Measurements from ENCODE around the gene LRP1B.

Gene LRP1B

GRCh38 chr2:141301551-141301950, 829.3 kb downstream of the LRP1B start:
- no peak for ATAC-seq
- TF ChIP-seq ARNTL (CRISPR knock-in tag; IDR thresholded peaks at IDR 0.05; ENCODE audit: borderline replicate concordance, low read depth), result no peak
- TF ChIP-seq ZFP30 (CRISPR knock-in tag; IDR thresholded peaks at IDR 0.05), result no peak
- no peak for TF ChIP-seq ISL1 (CRISPR knock-in tag; IDR thresholded peaks at IDR 0.05)
- no peak for TF ChIP-seq PPARA (CRISPR knock-in tag; IDR thresholded peaks at IDR 0.05; ENCODE audit: borderline replicate concordance)
- TF ChIP-seq SNAI2 (CRISPR knock-in tag; IDR thresholded peaks at IDR 0.05), result no peak
- no peak for TF ChIP-seq TCF4 (CRISPR knock-in tag; IDR thresholded peaks at IDR 0.05; ENCODE audit: borderline replicate concordance)
- no peak for TF ChIP-seq CSRNP3 (CRISPR knock-in tag; IDR thresholded peaks at IDR 0.05)
- TF ChIP-seq CREB5 (CRISPR knock-in tag; IDR thresholded peaks at IDR 0.05; ENCODE audit: low read depth), result no peak
- no peak for TF ChIP-seq CSDC2 (CRISPR knock-in tag; IDR thresholded peaks at IDR 0.05)
- no peak for TF ChIP-seq BACH2 (CRISPR knock-in tag; IDR thresholded peaks at IDR 0.05; ENCODE audit: borderline replicate concordance)

- TF ChIP-seq ZNF565 (CRISPR knock-in tag; conservative IDR thresholded peaks at IDR 0.05; ENCODE audit: low read depth) (no peak), ZNF8 (CRISPR knock-in tag; IDR thresholded peaks at IDR 0.05) (no peak), POU6F1 (CRISPR knock-in tag; IDR thresholded peaks at IDR 0.05; ENCODE audit: borderline replicate concordance, low read depth) (no peak), ZFP30 (CRISPR knock-in tag; IDR thresholded peaks at IDR 0.05) (no peak), OSR1 (CRISPR knock-in tag; IDR thresholded peaks at IDR 0.05) (no peak), ZFP3 (CRISPR knock-in tag; IDR thresholded peaks at IDR 0.05) (no peak), RARB (CRISPR knock-in tag; IDR thresholded peaks at IDR 0.05) (no peak), GLIS3 (CRISPR knock-in tag; IDR thresholded peaks at IDR 0.05) (no peak), CSRNP3 (CRISPR knock-in tag; IDR thresholded peaks at IDR 0.05) (no peak), TOX (CRISPR knock-in tag; IDR thresholded peaks at IDR 0.05; ENCODE audit: borderline replicate concordance) (no peak), ISL1 (CRISPR knock-in tag; IDR thresholded peaks at IDR 0.05) (no peak), ZC3H10 (CRISPR knock-in tag; IDR thresholded peaks at IDR 0.05) (no peak), PATZ1 (CRISPR knock-in tag; IDR thresholded peaks at IDR 0.05; ENCODE audit: borderline replicate concordance) (no peak), ARNTL (CRISPR knock-in tag; IDR thresholded peaks at IDR 0.05; ENCODE audit: borderline replicate concordance, low read depth) (no peak), TCF4 (CRISPR knock-in tag; IDR thresholded peaks at IDR 0.05; ENCODE audit: borderline replicate concordance) (no peak), ZNF70 (CRISPR knock-in tag; IDR thresholded peaks at IDR 0.05) (no peak), SNAI2 (CRISPR knock-in tag; IDR thresholded peaks at IDR 0.05) (no peak), BACH2 (CRISPR knock-in tag; IDR thresholded peaks at IDR 0.05; ENCODE audit: borderline replicate concordance) (no peak)
- no peak for ATAC-seq
These were observed 850.8 kb downstream of the LRP1B start for GRCh38 chr2:141280037-141280436.

- no peak for TF ChIP-seq ESRRG (CRISPR knock-in tag; IDR thresholded peaks at IDR 0.05)
- no peak for TF ChIP-seq SNAI2 (CRISPR knock-in tag; IDR thresholded peaks at IDR 0.05)
- no peak for TF ChIP-seq ZNF70 (CRISPR knock-in tag; IDR thresholded peaks at IDR 0.05)
- TF ChIP-seq TSHZ2 (CRISPR knock-in tag; IDR thresholded peaks at IDR 0.05), result no peak
- no peak for TF ChIP-seq GLIS3 (CRISPR knock-in tag; IDR thresholded peaks at IDR 0.05)
- ATAC-seq, result no peak
These were observed 859.5 kb downstream of the LRP1B start for GRCh38 chr2:141271346-141271745.

Data from SK-N-SH treated with all-trans-retinoic acid at 6 μM for 48 hours (cell line).